Thymus (tissue), 11 donors: ENCODE results near the gene FAM156B. TPM values are rescaled to one million over a fixed set of nuclear protein-coding genes. Genes with fewer than 3 reads are reported as not detected.
"Not testable (repeated sequence)": the region's sequence is repeated elsewhere in the genome, so short reads cannot be mapped to it uniquely, and the experiment has no call there.

Experiments
- DNase-seq, 9 donors: peaks; one replicate each; pipeline ENCODE4 v3.0.0-alpha.2; 2013; ENCODE audit warnings: low spot score in 9 of 9, low read depth in 6 of 9, missing footprints in 1 of 9
- H3K27ac ChIP-seq, 2 donors: one replicate each; pipeline ENCODE4 v1.5.1; 2013; ENCODE audit warnings: control low read depth in 1 of 2, low read depth in 1 of 2, low read length in 1 of 2, mild to moderate bottlenecking in 1 of 2, moderate library complexity in 1 of 2
- H3K27me3 ChIP-seq, 2 donors: one replicate each; pipeline ENCODE4 v1.5.1; 2013; ENCODE audit warnings: low read length in 1 of 2; ENCODE audit not compliant: control insufficient read depth in 2 of 2, insufficient read depth in 1 of 2
- H3K36me3 ChIP-seq, 2 donors: one replicate each; pipeline ENCODE4 v1.5.1; 2013; ENCODE audit warnings: low read length in 1 of 2, mild to moderate bottlenecking in 1 of 2, moderate library complexity in 1 of 2; ENCODE audit not compliant: control insufficient read depth in 2 of 2, insufficient read depth in 2 of 2
- H3K4me1 ChIP-seq, 2 donors: one replicate each; pipeline ENCODE4 v1.5.1; 2013; ENCODE audit warnings: low read length in 2 of 2; ENCODE audit not compliant: control insufficient read depth in 2 of 2, insufficient read depth in 2 of 2
- H3K4me3 ChIP-seq, 2 donors: one replicate each; pipeline ENCODE4 v1.5.1; 2013; ENCODE audit warnings: low read length in 2 of 2, control low read depth in 1 of 2, mild to moderate bottlenecking in 1 of 2
- H3K9me3 ChIP-seq, 2 donors: one replicate each; pipeline ENCODE4 v1.5.1; 2013; ENCODE audit warnings: low read length in 1 of 2, mild to moderate bottlenecking in 1 of 2; ENCODE audit not compliant: control insufficient read depth in 2 of 2, insufficient read depth in 1 of 2
- WGBS: extraction: QIAGEN DNeasy Blood & Tissue Kit; methylation state at CpG from one replicate; pipeline ENCODE4 v1.1.7; 2013; 5-methylcytosine and 5-hydroxymethylcytosine counted together
- polyA plus RNA-seq: library from polyadenylated mRNA; stranded (reverse); fragments of 200-250 nt; gene quantifications from one replicate; pipeline ENCODE4 v1.2.3, GENCODE V29; 2013
- total RNA-seq: library from RNA; stranded (reverse); fragments of 120-200 nt; gene quantifications from one replicate; pipeline ENCODE4 v1.2.4, GENCODE V29; 2013
- donor health status: healthy.

Gene FAM156B
- total and polyA plus RNA-seq, 2 donors = 8.4 to 70.5 TPM

DNA sequence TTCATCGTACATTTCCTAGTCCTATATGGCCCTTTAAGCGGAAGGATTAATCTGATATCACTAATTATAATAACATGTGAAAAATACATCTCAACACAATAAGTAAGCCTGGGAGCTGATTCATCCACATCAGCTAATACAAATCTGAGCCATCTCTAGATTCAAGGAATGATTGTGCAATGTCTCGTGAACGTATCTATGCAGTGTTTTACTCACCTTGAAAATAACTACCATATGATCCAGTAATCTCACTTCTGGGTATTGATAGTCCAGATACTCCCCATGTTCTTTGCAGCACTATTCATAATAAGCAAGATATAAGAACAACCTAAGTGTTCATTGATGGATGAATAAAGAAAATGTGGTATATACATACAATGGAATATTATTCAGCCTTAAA is 43.6 kb downstream of the FAM156B start:
- DNase-seq, H3K4me3 ChIP-seq, H3K27ac ChIP-seq, H3K27me3 ChIP-seq, H3K36me3 ChIP-seq, H3K4me1 ChIP-seq, H3K9me3 ChIP-seq: not testable (repeated sequence)
- no CpG with 5 or more reads among the region's 4 CpGs for WGBS

DNA sequence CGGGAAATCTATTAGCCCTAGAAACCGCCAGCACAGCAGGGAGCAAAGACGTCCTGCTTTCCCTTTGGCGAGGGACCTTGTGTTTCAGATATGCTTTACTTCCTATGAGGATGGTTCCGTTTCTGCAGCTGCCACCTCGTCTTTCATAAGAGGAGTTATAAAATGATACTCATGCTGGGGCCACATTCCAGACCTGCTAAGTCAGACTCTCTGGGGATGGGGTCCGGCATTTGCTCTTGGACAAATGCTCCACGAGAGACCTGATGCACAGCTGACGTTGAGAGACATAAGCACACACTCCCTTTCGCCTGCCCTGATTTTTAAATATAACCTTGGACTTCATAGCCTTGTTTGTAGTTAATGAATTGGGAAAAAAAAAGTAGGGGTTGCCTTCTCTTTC is 44.6 kb downstream of the FAM156B start:
- H3K27me3 ChIP-seq, H3K4me3 ChIP-seq, H3K27ac ChIP-seq, H3K9me3 ChIP-seq, H3K36me3 ChIP-seq, H3K4me1 ChIP-seq, DNase-seq: not testable (repeated sequence)
- WGBS = no CpG with 5 or more reads among the region's 10 CpGs

DNA sequence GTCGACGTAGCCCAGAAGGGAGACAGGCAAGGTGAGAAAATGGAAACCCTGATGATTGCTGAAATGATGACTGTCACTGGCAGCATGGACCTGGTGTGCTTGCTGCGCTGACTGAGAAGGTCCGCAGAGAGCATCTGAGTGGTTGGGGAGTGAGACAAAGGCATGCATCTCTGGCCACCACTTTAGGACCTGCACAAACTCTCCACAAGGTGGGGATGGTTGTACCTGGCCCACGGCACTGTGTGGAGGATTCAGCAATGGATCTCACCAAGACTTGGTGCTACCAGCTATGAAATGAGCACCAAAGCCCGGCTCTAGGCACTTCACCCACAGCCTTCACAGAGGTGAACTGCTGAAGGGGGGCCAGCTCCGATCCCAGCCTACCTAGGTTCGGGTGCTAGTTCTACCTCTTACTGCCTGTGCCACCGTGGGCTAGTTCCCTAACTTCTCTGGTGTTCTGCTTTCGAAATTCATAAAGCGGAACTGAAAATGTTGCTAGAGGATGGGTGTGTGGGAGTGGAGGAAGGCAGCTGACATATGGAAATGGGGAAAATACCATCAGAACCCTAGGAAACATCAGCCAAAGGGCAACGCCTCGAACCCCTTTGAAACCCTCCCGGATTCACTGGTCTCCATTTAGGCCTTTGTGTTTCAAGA is 48.8 kb downstream of the FAM156B start:
- not testable (repeated sequence) for H3K4me1 ChIP-seq, H3K9me3 ChIP-seq, DNase-seq, H3K36me3 ChIP-seq, H3K4me3 ChIP-seq, H3K27me3 ChIP-seq, H3K27ac ChIP-seq
- WGBS = no CpG with 5 or more reads among the region's 14 CpGs

DNA sequence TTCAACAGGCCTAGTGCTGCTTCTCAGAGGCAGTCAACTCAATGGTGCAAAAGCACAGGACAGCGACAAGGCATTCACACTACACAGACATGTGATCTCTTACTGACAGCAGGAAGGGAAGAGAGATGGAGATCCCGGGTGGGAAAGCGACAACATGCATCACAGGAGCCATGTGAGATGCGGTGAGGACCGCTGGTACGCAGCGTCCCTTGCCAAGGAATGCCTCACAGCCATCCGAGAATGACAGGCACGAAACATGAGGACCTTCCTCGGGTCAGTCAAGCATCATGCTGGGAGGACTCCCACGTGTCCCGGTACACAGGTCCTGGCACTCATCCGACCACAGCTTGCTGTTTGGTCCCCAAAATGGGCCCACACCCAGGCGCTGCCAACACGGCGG is 50.4 kb downstream of the FAM156B start:
- H3K9me3 ChIP-seq, H3K4me1 ChIP-seq, DNase-seq, H3K27me3 ChIP-seq, H3K36me3 ChIP-seq, H3K27ac ChIP-seq, H3K4me3 ChIP-seq: not testable (repeated sequence)
- no CpG with 5 or more reads among the region's 16 CpGs for WGBS

DNA sequence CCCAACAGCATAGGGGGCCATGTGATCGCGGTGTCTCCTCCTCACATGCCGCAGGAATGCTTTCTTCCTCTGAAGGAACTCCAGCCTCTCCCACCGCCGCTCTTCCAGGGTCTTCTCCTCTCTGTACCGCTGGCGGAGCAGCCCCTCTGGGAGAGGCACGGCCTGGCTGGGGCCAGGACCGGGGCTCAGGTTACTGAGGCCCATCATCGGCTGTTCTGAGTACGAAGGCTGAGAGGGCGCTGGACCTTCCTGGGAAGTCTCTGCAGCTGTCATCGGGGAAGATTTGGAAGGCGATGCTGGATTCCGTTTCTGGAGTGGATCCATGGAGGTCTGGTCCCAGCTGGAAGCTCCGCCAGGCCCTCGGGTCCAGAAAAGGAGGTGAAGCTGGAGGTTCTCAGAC is 51.1 kb downstream of the FAM156B start:
- H3K9me3 ChIP-seq, H3K36me3 ChIP-seq, DNase-seq, H3K27ac ChIP-seq, H3K4me1 ChIP-seq, H3K27me3 ChIP-seq, H3K4me3 ChIP-seq: not testable (repeated sequence)
- no CpG with 5 or more reads among the region's 17 CpGs for WGBS

DNA sequence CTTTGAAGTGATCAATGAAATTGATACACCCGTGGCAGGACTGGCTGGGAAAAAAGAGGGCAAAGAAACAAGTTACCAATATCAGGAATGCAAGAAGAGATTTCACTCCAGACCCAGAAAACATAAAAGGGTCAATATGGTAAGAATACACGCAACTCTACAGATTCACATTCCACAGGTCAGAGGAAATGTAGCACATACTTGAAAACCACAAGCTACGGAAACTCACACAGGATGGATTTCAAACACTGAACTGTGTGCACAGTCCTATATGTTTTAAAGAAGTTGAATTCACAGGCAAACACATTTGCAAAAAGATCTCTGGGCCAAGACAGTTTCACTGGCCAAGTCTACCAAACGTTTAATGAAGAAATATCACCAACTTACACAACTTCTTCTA is 52.2 kb downstream of the FAM156B start:
- WGBS = no CpG with 5 or more reads among the region's 4 CpGs
- H3K27ac ChIP-seq = not testable (repeated sequence)

DNA sequence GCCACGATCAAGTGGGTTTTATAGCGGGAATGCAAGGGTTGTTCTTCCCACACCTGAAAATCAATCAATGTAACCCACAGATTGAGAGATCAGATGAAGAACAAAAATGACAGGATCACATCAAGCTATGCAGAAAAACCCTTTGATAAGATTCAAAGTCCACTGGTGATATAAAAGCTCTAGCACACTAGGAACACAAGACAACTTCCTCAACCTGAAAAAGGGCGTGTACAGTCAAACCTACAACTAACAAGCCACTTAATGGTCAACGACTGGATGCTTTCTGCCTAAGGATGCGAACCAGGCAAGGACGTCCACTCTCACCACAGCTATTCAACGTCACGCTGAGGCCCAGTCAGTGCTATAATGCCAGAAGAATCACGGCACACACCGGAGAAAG is 52.8 kb downstream of the FAM156B start:
- not testable (repeated sequence) for DNase-seq, H3K9me3 ChIP-seq, H3K4me3 ChIP-seq, H3K27ac ChIP-seq, H3K27me3 ChIP-seq, H3K36me3 ChIP-seq, H3K4me1 ChIP-seq
- WGBS = no CpG with 5 or more reads among the region's 10 CpGs

More for the DNA sequence above, 52.2 kb downstream of the FAM156B start:
- not testable (repeated sequence) for H3K4me3 ChIP-seq, DNase-seq, H3K4me1 ChIP-seq, H3K9me3 ChIP-seq, H3K27me3 ChIP-seq, H3K36me3 ChIP-seq

Other genes starting within 250 kb of the FAM156B start
- gene SSX7, start 242.4 kb upstream of the FAM156B start, total RNA-seq = not detected
- gene SSX7, start 242.4 kb upstream of the FAM156B start, polyA plus RNA-seq = not detected
- not detected for gene SSX2, start 190.2 kb upstream of the FAM156B start, total RNA-seq
- not detected for gene SSX2, start 190.2 kb upstream of the FAM156B start, polyA plus RNA-seq
- not detected for gene SSX2B, start 146.1 kb upstream of the FAM156B start, total RNA-seq
- not detected for gene SSX2B, start 146.1 kb upstream of the FAM156B start, polyA plus RNA-seq
- not detected for gene SPANXN5, start 99.9 kb upstream of the FAM156B start, total RNA-seq
- not detected for gene SPANXN5, start 99.9 kb upstream of the FAM156B start, polyA plus RNA-seq
- not detected for gene XAGE5, start 86.0 kb upstream of the FAM156B start, total RNA-seq
- not detected for gene XAGE5, start 86.0 kb upstream of the FAM156B start, polyA plus RNA-seq
- not detected for gene XAGE3, start 29.2 kb upstream of the FAM156B start, total RNA-seq
- gene XAGE3, start 29.2 kb upstream of the FAM156B start, polyA plus RNA-seq = not detected
- gene FAM156A, start 61.2 kb downstream of the FAM156B start, total RNA-seq = 8.7 TPM
- 14.8 TPM for gene FAM156A, start 61.2 kb downstream of the FAM156B start, polyA plus RNA-seq
- 0.61 TPM for gene GPR173, start 151.5 kb downstream of the FAM156B start, total RNA-seq
- gene GPR173, start 151.5 kb downstream of the FAM156B start, polyA plus RNA-seq = 1.5 TPM
- 12.7 TPM for gene TSPYL2, start 185.0 kb downstream of the FAM156B start, total RNA-seq
- gene TSPYL2, start 185.0 kb downstream of the FAM156B start, polyA plus RNA-seq = 256 TPM
- gene KANTR, start 196.8 kb downstream of the FAM156B start, total RNA-seq = 4.7 TPM
- gene KANTR, start 196.8 kb downstream of the FAM156B start, polyA plus RNA-seq = 16.6 TPM